ENCODE data around the gene CHST9.
"Not testable (repeated sequence)": the region's sequence is repeated elsewhere in the genome, so short reads cannot be mapped to it uniquely, and the experiment has no call there.

CHST9 gene, protein sequence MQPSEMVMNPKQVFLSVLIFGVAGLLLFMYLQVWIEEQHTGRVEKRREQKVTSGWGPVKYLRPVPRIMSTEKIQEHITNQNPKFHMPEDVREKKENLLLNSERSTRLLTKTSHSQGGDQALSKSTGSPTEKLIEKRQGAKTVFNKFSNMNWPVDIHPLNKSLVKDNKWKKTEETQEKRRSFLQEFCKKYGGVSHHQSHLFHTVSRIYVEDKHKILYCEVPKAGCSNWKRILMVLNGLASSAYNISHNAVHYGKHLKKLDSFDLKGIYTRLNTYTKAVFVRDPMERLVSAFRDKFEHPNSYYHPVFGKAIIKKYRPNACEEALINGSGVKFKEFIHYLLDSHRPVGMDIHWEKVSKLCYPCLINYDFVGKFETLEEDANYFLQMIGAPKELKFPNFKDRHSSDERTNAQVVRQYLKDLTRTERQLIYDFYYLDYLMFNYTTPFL

DNA sequence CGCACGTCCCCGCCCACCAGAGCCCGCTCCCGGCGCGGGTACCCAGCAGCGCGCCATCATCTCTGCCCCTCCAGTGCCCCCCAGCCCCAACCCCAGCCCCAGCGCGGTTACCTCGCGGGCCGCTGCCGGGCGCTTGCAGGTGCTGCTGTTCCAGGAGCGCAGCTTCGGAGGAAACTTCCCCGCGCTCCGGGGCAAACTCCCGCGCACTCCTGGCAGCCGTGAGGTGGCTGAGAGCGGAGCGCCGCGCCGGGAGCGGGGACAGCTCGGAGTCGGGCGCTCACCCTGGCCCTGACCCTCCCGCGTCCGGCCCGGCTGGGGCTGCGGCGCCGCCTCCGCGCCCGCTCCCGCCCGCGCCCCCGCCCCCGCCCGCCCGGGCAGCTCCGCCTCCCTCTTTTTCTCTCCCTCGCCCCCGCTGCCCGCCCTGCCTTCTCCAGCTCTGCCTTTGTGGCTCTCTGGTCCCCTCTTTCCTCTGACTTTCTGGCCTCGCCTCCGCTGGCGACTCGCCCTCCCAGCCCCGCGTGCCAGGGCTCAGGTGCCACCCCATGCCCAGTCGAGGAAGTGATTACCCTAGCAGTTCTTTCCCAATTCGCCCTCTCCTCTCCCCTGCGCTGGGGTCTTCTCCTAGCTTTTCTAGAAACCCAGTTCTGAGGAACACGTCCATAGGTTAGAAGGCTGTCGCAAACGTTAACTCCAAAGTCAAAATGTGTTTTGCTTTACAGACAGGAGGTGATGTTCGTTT is at the start of gene CHST9:
Gene CHST9 (minus strand): TSS at position 284 of the 739 bp plus-strand sequence. CDS start 42,499 bp downstream, outside the sequence.
- no peak for DNase-seq

DNA sequence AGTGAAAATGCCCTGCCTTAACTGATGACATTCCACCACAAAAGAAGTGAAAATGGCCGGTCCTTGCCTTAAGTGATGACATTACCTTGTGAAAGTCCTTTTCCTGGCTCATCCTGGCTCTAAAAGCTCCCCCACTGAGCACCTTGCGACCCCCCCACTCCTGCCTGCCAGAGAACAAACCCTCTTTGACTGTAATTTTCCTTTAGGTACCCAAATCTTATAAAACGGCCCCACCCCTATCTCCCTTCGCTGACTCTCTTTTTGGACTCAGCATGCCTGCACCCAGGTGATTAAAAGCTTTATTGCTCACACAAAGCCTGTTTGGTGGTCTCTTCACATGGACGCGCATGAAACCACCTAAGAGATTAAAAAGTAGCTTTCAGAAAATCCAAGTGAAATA is 47.2 kb upstream of the CHST9 start:
- DNase-seq = not testable (repeated sequence)

DNA sequence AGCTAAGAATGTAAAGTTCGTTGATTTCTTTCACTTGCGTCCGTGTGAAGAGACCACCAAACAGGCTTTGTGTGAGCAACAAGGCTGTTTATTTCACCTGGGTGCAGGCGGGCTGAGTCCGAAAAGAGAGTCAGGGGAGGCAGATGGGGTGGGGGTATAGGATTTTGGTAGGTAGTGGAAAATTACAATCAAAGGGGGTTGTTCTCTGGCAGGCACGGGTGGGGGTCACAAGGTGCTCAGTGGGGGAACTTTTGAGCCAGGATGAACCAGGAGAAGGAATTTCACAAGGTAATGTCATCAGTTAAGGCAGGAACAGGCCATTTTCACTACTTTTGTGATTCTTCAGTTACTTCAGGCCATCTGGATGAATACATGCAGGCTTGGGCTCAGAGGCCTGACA is 46.6 kb upstream of the CHST9 start:
- not testable (repeated sequence) for DNase-seq

DNA sequence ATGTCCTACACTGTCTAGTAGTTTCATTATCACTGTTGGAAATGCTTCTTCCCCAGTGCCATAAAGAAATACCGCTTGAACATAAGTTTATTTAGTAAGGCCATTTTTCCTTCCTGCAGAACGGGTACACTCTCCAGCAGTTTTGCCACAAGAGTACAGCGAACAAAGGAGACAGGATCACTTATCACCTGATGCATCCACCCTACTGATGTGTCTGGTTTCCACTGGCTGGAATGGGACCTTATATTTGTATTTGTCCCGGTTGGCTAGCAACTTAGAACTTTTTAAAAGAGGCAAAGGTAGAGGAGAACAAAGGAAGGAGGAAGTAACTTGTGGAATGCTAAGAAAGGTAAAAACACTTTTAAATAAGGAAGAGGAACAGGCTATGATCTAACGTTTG is 46.1 kb upstream of the CHST9 start:
- DNase-seq = not testable (repeated sequence)

DNA sequence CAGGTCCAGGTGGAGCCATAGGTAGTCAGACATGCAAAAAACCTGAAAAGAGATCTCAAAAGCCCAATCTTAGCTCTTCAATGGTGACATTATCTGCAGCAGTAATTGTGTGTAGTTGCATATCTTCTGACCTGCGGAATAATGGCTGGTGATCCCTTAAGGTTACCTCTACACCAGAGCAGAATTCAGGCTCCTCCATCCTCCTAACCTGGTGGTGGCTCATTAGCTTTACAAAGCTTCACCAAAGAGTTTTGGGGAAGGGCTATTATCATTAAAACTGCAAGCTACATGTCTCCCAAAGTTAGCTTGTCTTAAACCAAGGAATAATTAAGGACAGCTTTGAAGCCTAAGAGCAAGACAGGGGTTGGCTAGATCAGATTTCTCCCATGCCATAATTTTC is 42.6 kb upstream of the CHST9 start:
- no peak for DNase-seq

DNA sequence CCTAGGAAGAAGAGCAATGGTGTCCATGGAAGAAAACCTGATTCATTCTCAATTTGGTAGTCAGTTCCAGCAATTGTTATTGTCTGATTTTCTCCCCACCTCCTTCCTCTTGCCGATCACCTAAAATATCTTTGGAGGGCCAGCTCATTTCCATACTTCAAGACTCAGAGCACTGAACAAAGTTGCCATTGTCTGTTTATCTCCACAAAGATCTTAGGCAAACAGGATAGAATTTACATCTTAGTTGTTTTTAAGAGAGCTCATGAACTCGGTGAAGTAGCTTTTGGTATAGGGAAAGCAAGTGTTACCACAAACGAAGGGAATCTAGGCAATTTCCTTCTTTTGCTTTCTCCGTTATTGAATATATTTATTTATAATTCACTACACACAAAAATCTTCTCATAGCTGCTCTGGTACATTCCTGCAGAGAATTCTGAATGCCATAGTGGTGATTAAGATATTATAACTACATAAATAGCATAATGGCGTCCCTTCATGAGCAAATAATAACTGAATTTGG is 41.5 kb upstream of the CHST9 start:
- no peak for DNase-seq

DNA sequence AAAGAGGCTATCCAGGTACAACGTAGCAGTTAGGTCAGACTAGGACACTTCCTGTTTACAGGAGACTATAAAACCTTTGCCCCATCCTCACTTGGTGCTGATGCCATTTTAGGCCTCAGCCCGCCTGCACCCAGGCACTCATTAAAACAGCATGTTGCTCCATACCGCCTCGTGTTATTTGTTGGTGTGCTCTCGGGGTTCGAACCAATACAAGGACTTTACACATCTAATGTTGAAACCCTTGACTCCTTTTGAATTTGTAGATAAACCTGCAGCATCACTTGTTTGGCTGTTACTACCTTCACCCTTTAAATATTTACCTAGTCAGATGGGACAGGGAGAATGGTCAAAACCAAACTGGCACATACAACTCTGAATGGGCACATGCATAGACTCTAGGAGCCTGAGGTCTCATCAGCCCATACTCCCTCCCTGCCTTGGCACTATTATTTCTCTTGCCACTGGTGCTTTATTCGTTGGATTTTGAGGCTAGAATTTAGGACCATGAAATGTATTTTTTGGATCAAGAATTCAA is 40.9 kb upstream of the CHST9 start:
- no peak for DNase-seq

DNA sequence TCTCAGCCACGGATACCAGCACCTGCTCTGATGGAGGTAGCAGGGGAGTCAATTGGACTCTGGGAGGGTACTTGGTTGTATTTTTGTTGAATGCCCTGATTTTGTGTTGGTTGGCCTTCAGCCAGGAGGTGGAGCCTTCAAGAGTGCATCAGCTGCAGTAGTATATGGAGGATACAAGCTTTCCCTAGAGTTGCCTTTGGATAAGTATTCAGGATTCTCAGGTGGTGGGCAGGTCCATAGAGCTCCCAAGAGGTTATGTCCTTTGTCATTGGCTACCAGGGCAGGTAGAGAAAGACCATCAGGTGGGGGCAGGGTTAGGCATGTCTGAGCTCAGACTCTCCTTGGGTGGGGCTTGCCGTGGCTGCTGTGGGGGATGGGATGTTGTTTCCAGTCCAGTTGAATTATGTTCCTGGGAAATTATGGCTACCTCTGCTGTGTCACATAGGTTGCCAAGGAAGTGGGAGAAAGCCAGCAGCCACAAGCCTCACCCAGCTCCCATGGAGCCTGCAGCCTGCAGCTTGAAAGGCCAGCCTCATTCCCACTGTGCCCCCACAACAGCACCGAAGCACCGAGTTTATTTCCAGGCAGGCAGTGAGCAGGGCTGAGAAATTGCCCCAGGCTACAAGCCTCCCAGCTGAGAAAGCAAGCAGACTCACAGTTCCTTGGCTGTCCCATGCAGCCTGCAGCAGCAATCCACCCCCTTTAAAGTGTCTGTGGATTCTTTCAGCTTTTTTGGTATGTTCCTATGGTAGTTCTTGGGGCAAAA is 38.6 kb upstream of the CHST9 start:
- no peak for DNase-seq

DNA sequence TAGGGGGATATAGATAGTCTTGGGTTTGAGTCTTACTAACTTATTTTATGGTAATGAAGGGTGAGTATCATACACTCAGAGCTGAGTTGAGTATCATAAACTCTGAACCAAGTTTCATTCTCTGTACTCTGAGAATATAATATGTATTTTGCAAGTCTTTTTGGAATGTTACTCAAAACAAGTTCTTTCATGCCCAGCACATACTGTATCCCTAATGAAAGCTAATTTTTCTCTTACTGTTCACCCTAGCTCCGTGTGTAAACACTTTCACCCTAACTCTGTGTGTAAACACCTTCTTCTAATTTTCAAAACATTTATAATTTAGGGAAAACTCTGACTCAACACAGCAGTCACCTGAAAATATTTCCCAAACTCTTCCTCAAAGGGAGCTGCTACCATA is 29.7 kb upstream of the CHST9 start:
- no peak for DNase-seq

DNA sequence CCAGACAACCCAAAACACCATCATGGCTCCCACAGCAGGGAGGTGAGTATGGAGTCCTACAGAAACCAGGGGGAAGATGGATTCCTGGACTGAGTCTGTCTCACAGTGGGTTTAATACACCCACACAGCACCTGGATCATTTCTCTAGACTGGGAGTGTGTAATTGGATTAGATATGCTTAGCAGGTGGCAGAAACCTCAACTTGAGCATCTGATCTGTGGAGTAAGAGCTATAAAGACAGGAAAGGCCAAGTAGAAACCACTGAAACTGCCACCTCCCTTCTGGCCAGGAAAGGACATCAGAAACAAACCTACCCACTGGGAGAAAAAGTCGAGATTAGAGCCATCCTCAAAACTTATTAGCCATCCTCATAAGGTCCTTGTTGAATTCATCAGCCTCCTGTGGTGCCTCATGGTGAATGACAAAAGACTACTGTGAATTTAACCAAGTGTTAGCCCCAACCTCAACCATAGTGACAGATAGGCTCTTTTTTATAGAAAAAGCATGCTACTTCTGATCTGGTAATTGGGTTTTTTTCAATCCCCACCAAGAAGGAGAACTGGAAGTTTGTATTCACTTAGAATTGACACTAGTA is 28.1 kb upstream of the CHST9 start:
- no peak for DNase-seq

DNA sequence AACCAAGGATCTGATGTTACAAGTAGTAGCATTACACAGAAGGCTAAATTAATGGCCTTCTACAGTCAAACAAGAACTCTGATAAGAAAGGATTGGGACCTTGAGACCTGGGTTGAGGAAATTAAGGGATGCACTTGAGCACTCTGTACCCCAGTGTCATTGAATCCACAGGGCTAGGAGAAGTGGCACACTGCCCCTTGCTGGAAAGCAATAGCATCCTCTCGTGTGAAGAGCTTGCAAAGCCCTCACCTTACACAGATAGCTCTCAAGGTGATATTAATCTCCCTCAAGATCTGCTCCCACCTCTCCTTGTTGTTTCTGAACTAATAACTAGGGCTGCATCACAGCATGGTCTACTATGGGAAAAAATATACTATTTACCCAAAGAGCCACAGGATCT is 26.5 kb upstream of the CHST9 start:
- DNase-seq = no peak

DNA sequence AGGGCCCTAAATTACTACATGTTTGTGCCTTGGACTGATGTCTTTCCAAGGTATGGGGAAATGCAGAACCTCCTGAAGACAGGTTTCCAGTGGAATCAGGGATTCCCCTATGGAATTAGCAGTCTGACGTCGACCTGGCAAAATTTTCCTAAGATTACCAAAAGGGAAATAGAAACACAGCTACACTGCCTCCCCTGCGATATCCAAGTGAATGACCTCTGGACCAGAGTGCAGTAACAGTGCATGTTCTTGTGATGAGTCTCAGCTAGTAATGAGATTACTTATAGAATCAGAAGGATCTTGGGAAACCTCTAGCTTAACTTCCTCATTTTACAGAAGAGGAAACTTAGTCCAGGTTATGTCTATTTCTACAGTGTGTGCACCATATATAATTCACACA is 21.3 kb upstream of the CHST9 start:
- no peak for DNase-seq

DNA sequence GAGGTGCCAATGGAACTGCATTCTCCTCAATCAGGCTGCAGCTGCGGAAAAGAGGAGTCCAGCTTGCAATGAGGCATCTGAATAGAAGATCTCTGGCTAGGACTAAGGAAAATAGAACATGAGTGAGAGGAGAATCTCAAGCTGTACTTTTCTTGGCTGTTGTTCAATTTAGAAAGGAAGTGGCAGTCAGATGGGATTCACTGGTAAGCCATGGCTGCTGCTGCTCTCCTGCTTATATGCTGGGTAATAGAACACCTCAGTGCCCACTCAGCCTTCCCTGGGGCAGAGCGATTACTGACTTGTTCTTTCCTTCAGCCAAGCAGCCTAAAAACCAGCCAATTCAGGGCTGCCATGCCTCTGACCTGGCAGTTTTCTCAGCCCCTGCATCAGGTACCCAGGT is 17.6 kb upstream of the CHST9 start:
- DNase-seq = no peak

DNA sequence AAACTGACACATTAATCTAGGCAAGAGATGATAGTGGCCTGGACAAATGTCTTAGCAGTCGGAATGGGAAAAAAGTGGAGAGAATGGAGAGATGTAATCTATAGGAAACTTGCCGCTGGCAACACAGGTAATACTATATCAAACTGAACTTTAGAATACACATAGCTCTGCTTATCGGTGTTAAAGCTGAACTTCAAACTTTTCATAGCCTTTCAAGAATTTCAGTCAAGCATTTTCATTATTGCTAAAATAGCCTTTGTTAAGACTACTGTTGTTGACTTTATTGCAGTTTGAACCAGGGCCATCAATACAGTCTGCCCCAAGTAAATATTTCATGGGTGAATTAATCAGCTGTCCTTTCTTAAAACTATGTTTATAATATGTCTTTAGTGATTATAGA is 12.9 kb upstream of the CHST9 start:
- DNase-seq = no peak

DNA sequence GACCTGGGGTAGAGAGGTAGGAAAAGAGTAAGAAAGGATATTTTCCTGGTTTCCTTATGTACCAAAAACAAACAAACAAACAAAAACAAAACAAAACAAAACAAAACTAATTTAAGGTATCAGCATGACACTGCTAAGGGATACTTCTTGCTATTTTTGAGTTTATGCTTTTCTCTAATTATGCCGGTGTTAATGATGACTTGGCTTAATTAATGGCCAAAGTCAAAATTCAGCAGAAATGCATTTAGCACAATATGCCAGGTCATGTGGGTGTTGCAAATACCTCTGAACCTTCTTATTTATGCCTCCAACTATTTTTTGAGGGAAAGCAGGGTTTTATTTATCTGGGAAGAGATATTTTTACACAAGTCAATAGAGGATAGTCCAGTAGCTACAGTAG is 3.2 kb upstream of the CHST9 start:
- no peak for DNase-seq

DNA sequence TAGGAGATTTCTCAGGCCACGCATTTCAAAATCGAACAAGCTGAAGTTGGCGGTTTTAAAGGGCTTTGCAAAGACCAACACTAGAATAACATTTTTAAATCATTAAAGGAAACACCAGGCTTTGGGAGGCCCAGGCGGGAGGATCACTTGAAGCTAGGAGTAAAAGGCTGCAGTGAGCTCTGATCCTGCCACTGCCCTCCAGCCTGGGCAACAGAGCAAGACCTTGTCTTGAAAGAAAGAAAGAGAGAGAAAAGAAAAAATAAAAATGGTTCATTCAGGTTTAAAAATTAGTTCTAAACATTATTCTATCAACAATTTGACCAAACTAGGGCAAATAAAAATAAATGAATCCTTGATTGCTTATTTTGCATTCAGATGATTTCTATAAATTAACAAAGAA is 789 bp upstream of the CHST9 start:
- DNase-seq = no peak

DNA sequence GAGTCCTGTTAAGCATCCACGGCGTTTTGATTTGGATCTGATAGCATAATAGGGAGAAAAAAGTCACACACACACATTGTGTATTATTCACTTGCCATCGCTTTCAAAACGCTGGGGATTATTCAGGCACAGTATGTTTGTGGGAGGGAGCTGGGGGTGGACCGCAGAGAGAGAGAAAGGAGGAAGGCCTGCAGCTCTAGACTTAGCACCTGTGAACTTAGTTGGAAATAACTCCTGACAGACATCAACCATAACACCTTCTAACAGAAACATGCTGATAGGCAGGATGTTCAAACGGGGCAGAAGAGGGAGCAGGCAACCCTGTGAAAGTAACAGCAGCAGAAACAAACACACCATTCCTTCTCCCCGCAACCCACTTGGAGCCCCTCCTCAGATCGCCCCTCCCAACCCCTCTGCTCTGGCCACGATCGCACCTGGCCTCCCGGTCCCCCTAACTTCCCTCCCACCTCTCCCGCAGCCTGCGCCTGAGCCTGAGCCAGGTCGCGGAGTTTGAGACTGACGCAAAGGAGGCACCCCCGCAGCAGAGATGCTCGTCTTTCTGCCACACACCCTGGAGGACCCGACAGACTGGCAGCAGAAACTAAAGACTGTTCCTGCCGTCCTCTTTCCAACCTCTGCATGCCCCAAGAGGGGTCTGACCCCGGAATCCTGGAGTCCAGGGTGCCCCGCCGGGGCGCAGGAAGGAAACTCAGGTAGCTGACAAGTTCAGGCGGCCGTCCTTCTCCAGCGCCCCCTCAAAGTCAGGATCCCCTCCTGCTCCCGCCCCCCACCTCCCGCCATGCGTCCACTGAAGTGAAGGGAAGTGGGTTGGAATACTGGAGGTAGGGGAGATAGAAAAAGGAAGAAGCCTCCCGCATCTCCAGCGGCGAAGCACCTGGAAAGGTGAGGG is 738 bp downstream of the CHST9 start:
- DNase-seq = no peak

DNA sequence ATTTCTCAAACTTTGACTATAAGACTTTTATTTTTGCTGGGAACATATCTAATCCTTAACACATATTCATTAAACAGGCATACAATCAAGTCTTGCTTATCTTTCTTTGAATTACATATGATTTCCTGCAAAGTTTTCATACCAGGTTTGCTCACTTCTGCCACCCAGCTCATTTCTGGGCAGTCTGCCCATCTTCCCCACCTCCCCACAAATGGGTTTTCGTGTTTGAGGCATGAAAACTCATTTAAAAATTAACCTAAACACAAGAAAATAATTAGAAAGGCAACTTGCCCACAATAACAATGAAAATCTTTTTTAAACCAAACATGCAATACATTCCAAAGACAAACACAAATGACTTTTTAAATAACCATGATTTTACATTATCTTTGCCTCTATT is 3.4 kb downstream of the CHST9 start:
- no peak for DNase-seq

DNA sequence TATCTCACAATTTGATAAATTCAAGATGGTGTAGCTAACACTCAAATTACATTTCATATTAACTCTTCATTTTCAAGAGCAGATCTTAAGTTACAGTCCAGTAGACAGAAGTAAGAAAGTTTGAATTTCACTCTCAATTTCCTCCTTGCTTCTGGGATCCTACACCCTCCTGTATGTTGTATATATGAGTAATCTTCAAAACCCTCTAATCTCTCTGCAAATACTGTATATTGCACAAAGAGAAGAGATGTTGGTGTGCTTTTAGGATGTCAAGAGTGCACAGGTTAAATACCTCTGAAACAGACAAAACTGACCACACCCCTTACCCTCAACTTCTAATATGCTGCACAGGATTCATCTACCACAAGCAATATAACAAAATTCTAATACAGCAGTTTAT is 6.7 kb downstream of the CHST9 start:
- no peak for DNase-seq

DNA sequence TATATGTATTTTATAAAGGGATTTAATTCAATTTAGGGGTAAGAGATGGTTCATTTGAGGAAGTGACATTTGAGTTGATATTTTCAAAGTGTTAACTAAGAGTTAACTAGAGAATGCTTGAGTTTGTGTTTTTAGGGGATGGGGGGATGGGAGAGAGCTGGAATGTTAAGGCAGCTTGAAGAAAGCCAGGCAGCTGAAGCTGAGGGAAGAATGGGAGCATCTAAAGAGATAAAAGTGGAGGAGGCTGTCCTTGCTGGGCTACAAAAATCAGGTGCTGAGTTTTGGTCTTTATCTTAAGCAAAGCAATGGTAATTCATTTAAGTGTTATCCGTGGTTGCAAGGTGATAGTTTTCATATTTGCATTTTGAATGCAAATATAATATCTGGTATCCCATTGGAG is 9.2 kb downstream of the CHST9 start:
- DNase-seq = no peak

DNA sequence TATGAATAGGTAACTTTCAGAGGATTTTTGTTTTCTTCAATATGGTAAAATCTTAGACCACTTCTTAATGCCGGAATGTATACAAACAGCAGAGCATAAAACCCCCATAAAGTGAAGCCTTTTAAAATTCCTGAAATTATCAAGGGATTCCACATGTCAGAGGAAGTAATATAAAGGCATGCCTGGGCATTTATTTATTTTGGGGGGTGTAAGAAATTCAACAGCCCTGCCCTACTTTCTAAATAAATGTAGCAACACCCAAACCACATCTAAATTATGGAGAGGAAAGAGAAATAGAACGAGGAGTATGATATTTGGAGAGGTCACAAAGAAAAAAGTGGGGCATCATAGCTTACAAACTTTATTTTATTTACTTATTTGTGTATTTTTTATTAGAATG is 9.9 kb downstream of the CHST9 start:
- DNase-seq = no peak

DNA sequence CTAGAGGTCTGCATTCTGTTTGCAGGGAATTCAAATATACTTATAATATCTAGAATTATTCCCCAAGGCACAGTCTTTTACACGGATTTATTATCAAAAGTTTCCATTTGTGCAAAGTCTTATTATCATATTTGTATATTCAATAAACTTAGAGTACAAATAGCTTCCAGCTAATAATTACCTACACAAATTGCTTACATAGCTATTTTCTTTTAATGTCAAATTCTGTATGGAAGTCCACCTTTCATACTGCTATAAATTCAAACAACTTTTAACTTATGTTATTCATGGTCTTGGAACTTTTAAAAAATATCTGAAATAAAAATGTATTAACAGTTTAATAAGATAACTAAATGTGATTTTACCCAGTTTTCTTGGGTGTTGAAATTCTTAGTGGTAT is 13.1 kb downstream of the CHST9 start:
- DNase-seq = no peak

Measured in activated CD4-positive, alpha-beta T cell treated with anti-CD3 and anti-CD28 coated beads for 1 hour (primary cell).